Measurements from ENCODE around the gene ETS1.
A peak's percentile ranks its signal among the peaks of the same experiment; 100 is the strongest.

Gene ETS1

GRCh38 chr11:128497061-128497775 lies 90.1 kb downstream of the ETS1 start:
- Histone ChIP-seq H3K4me2 (ENCODE audit: low read length) (peak overlapping the region; percentile 99), H3K27me3 (ENCODE audit: low read depth, low read length) (no peaks in the 10 kb centered on the region), H2AFZ (ENCODE audit: low read depth, low read length) (no peak overlapping the region), H3K4me1 (ENCODE audit: low read length) (peaks cover 75% of the 10 kb centered on the region), H3K79me2 (ENCODE audit: low read length) (peaks cover 96% of the 10 kb centered on the region), H3K36me3 (replicated peaks; ENCODE audit: low read depth, low read length) (peaks cover 32% of the 10 kb centered on the region), H3K27ac (ENCODE audit: low read length) (peak overlapping the region; percentile 86), H4K20me1 (ENCODE audit: insufficient read depth, low read length) (peaks cover 55% of the 10 kb centered on the region), H3K9me3 (ENCODE audit: insufficient read depth, low read length) (no peaks in the 10 kb centered on the region), H3K4me3 (ENCODE audit: low read length) (peak overlapping the region; percentile 72), H3K9ac (ENCODE audit: low read length) (peak overlapping the region; percentile 63)
- TF ChIP-seq EZH2phosphoT487 (IDR thresholded peaks at IDR 0.05; ENCODE audit: low read depth), result no peak
- no peak for TF ChIP-seq CTCF (IDR thresholded peaks at IDR 0.05; ENCODE audit: low read depth, low read length)

- H3K4me2 ChIP-seq (ENCODE audit: low read length), result peak overlapping the region; percentile 99
- H3K9ac ChIP-seq (ENCODE audit: low read length), result peak overlapping the region; percentile 63
- peak overlapping the region; percentile 86 for H3K27ac ChIP-seq (ENCODE audit: low read length)
- H3K4me1 ChIP-seq (ENCODE audit: low read length), result peaks cover 74% of the 10 kb centered on the region
- peaks cover 32% of the 10 kb centered on the region for H3K36me3 ChIP-seq (replicated peaks; ENCODE audit: low read depth, low read length)
- no peak for TF ChIP-seq EZH2phosphoT487 (IDR thresholded peaks at IDR 0.05; ENCODE audit: low read depth)
- no peak for TF ChIP-seq CTCF (IDR thresholded peaks at IDR 0.05; ENCODE audit: low read depth, low read length)
- no peaks in the 10 kb centered on the region for H3K27me3 ChIP-seq (ENCODE audit: low read depth, low read length)
- H3K4me3 ChIP-seq (ENCODE audit: low read length), result peak overlapping the region; percentile 72
- H3K9me3 ChIP-seq (ENCODE audit: insufficient read depth, low read length), result no peaks in the 10 kb centered on the region
- H2AFZ ChIP-seq (ENCODE audit: low read depth, low read length), result no peak overlapping the region
- peaks cover 96% of the 10 kb centered on the region for H3K79me2 ChIP-seq (ENCODE audit: low read length)
- H4K20me1 ChIP-seq (ENCODE audit: insufficient read depth, low read length), result peaks cover 55% of the 10 kb centered on the region
Measured at GRCh38 chr11:128496692-128497060, 90.7 kb downstream of the ETS1 start.

- no peak overlapping the region for H2AFZ ChIP-seq (ENCODE audit: low read depth, low read length)
- H3K9me3 ChIP-seq (ENCODE audit: insufficient read depth, low read length), result no peaks in the 10 kb centered on the region
- peaks cover 36% of the 10 kb centered on the region for H3K36me3 ChIP-seq (replicated peaks; ENCODE audit: low read depth, low read length)
- peak overlapping the region; percentile 72 for H3K4me3 ChIP-seq (ENCODE audit: low read length)
- peak overlapping the region; percentile 99 for H3K4me2 ChIP-seq (ENCODE audit: low read length)
- H3K9ac ChIP-seq (ENCODE audit: low read length), result peak overlapping the region; percentile 63; the same call in 1 of the 2 replicates
- H3K27me3 ChIP-seq (ENCODE audit: low read depth, low read length), result no peaks in the 10 kb centered on the region
- peak overlapping the region; percentile 86 for H3K27ac ChIP-seq (ENCODE audit: low read length)
- H3K79me2 ChIP-seq (ENCODE audit: low read length), result peaks cover 96% of the 10 kb centered on the region
- peaks cover 76% of the 10 kb centered on the region for H3K4me1 ChIP-seq (ENCODE audit: low read length)
- H4K20me1 ChIP-seq (ENCODE audit: insufficient read depth, low read length), result peaks cover 55% of the 10 kb centered on the region
- TF ChIP-seq CTCF (IDR thresholded peaks at IDR 0.05; ENCODE audit: low read depth, low read length) (no peak), EZH2phosphoT487 (IDR thresholded peaks at IDR 0.05; ENCODE audit: low read depth) (no peak)
Measured at GRCh38 chr11:128496249-128496648, 91.1 kb downstream of the ETS1 start.

- Histone ChIP-seq H3K9ac (ENCODE audit: low read length) (no peak overlapping the region), H4K20me1 (ENCODE audit: insufficient read depth, low read length) (peaks cover 45% of the 10 kb centered on the region), H2AFZ (ENCODE audit: low read depth, low read length) (no peak overlapping the region), H3K79me2 (ENCODE audit: low read length) (peaks cover 87% of the 10 kb centered on the region), H3K36me3 (replicated peaks; ENCODE audit: low read depth, low read length) (peaks cover 44% of the 10 kb centered on the region), H3K4me1 (ENCODE audit: low read length) (peaks cover 70% of the 10 kb centered on the region), H3K27me3 (ENCODE audit: low read depth, low read length) (no peaks in the 10 kb centered on the region), H3K4me3 (ENCODE audit: low read length) (no peak overlapping the region), H3K4me2 (ENCODE audit: low read length) (no peak overlapping the region), H3K9me3 (ENCODE audit: insufficient read depth, low read length) (no peaks in the 10 kb centered on the region), H3K27ac (ENCODE audit: low read length) (no peak overlapping the region)
- TF ChIP-seq CTCF (IDR thresholded peaks at IDR 0.05; ENCODE audit: low read depth, low read length), result no peak
Measured at GRCh38 chr11:128494418-128495332, 92.7 kb downstream of the ETS1 start.
